CD4-positive, alpha-beta T cell (primary cell): ENCODE results near the gene PKP1. TPM values are rescaled to one million over a fixed set of nuclear protein-coding genes. Genes with fewer than 3 reads are reported as not detected.
A peak's percentile ranks its signal among the peaks of the same experiment; 100 is the strongest.

Source experiments
- ATAC-seq: fragments of 200-7000 bp; cut with Tn5 transposase; one replicate; pipeline ENCODE4 v1.10.0; 2022; ENCODE audit warnings: mild to moderate bottlenecking; ENCODE audit not compliant: poor library complexity
- CTCF ChIA-PET: fragments of 350-600 bp; sonication (Branson Sonifier 250); formaldehyde crosslinking; loops from one replicate; lab custom pipeline; 2021; ENCODE audit warnings: antibody characterized with exemption, inconsistent platforms; lab: Charles Lee
- POLR2A ChIA-PET: fragments of 350-600 bp; sonication (Branson Sonifier 250); formaldehyde crosslinking; loops from one replicate; lab custom pipeline; 2021; ENCODE audit warnings: antibody characterized with exemption, inconsistent platforms; lab: Charles Lee
- DNase-seq, 14 experiments: peaks; one replicate each; pipeline ENCODE4 v3.0.0-alpha.2; 2013 to 2020; ENCODE audit warnings: mixed read lengths in 2 of 14
- H3K27ac ChIP-seq, 2 donors: one replicate each; pipeline versions ENCODE4 v1.5.1 to v1.7.0; 2013; ENCODE audit warnings: low read length in 2 of 2, low read depth in 1 of 2, mild to moderate bottlenecking in 1 of 2
- H3K27me3 ChIP-seq, 2 experiments: 1 replicate in 1 of 2; 2 replicates in 1 of 2; pipeline versions ENCODE4 v1.6.1 to v1.7.0; 2013; ENCODE audit warnings: low read length in 2 of 2, control low read depth in 1 of 2, mild to moderate bottlenecking in 1 of 2, moderate library complexity in 1 of 2; ENCODE audit not compliant: insufficient read depth in 2 of 2, control insufficient read depth in 1 of 2
- H3K36me3 ChIP-seq: one replicate; pipeline ENCODE4 v1.6.1; 2013; ENCODE audit warnings: low read length, control low read depth; ENCODE audit not compliant: insufficient read depth
- H3K4me1 ChIP-seq: one replicate; pipeline ENCODE4 v1.6.1; 2013; ENCODE audit warnings: low read length, control low read depth; ENCODE audit not compliant: insufficient read depth
- H3K4me3 ChIP-seq: one replicate; pipeline ENCODE4 v1.5.1; 2013; ENCODE audit warnings: mild to moderate bottlenecking, low read length, moderate library complexity
- H3K9me3 ChIP-seq, 2 experiments: 1 replicate in 1 of 2; 2 replicates in 1 of 2; pipeline versions ENCODE4 v1.6.1 to v1.7.0; 2013; ENCODE audit warnings: low read length in 2 of 2, mild to moderate bottlenecking in 2 of 2, control low read depth in 1 of 2, moderate library complexity in 1 of 2; ENCODE audit not compliant: control insufficient read depth in 1 of 2, insufficient read depth in 1 of 2
- H3K27ac Mint-ChIP-seq: one replicate; pipeline ENCODE4 v1.8.0; 2020; ENCODE audit warnings: mixed read lengths
- H3K27me3 Mint-ChIP-seq: one replicate; pipeline ENCODE4 v1.8.0; 2021; ENCODE audit warnings: mixed read lengths
- H3K36me3 Mint-ChIP-seq: one replicate; pipeline ENCODE4 v1.8.0; 2021; ENCODE audit warnings: low read depth, mixed read lengths
- H3K4me1 Mint-ChIP-seq: one replicate; pipeline ENCODE4 v1.8.0; 2021; ENCODE audit warnings: low read depth, mixed read lengths
- H3K4me3 Mint-ChIP-seq: one replicate; pipeline ENCODE4 v1.8.0; 2020; ENCODE audit warnings: mild to moderate bottlenecking, mixed read lengths
- H3K9me3 Mint-ChIP-seq: one replicate; pipeline ENCODE4 v1.8.0; 2020; ENCODE audit warnings: mixed read lengths
- CTCF ChIP-seq: fragments of 200-600 bp; IDR thresholded peaks from one replicate; pipeline ENCODE4 v1.8.0; 2022; ENCODE audit warnings: antibody characterized with exemption, mild to moderate bottlenecking
- intact Hi-C, 2 experiments: fragments of 100-400 bp; cut with DNase I in 1 of 2; cut with micrococcal nuclease in 1 of 2; formaldehyde crosslinking; loops; one replicate each; pipeline versions ENCODE4 v1.15.1 to v1.9.0; 2023 to 2025; cut with DNase I, micrococcal nuclease
- total RNA-seq, 174 experiments: library from RNA in 2 of 174; stranded (reverse) in 2 of 174; gene quantifications; one replicate each; pipeline ENCODE4 v1.2.3 and lab custom pipeline; 2021 to 2026

The PKP1 gene
- total RNA-seq, 2 experiments from 2014 or later: not detected

- ATAC-seq (no peak), DNase-seq (no peak)
- Histone ChIP-seq H3K27ac (no peak overlapping the region), H3K4me1 (no peaks in the 10 kb centered on the region), H3K4me3 (no peak overlapping the region), H3K27me3 (no peaks in the 10 kb centered on the region), H3K36me3 (no peaks in the 10 kb centered on the region), H3K9me3 (no peaks in the 10 kb centered on the region)
- Mint-ChIP-seq H3K36me3 (no peaks in the 10 kb centered on the region), H3K4me3 (no peak overlapping the region), H3K27me3 (peaks cover 22% of the 10 kb centered on the region), H3K4me1 (no peaks in the 10 kb centered on the region), H3K9me3 (no peaks in the 10 kb centered on the region), H3K27ac (no peak overlapping the region)
- ChIA-PET POLR2A (no interaction called here), CTCF (no interaction called here)
- no peak for TF ChIP-seq CTCF
- intact Hi-C loops: no loop called here
Measured at GRCh38 chr1:201360486-201360885, 77.2 kb downstream of the PKP1 start.

GRCh38 chr1:201360901-201361651, 77.8 kb downstream of the PKP1 start:
- Histone ChIP-seq H3K4me1 (no peaks in the 10 kb centered on the region), H3K36me3 (no peaks in the 10 kb centered on the region), H3K27ac (no peak overlapping the region), H3K27me3 (peaks cover 0 to 1% of the 10 kb centered on the region in 2 experiments), H3K4me3 (no peak overlapping the region), H3K9me3 (no peaks in the 10 kb centered on the region)
- intact Hi-C loops: no loop called here
- no peak overlapping the region for H3K4me3 Mint-ChIP-seq
- no peaks in the 10 kb centered on the region for H3K4me1 Mint-ChIP-seq
- CTCF ChIA-PET: no interaction called here
- ATAC-seq (no peak), DNase-seq (no peak)
- no peak for TF ChIP-seq CTCF
- H3K9me3 Mint-ChIP-seq: no peaks in the 10 kb centered on the region
- no peak overlapping the region for H3K27ac Mint-ChIP-seq
- POLR2A ChIA-PET: no interaction called here
- H3K27me3 Mint-ChIP-seq: peaks cover 27% of the 10 kb centered on the region
- H3K36me3 Mint-ChIP-seq: no peaks in the 10 kb centered on the region

GRCh38 chr1:201361652-201362504, 78.6 kb downstream of the PKP1 start:
- Mint-ChIP-seq H3K9me3 (no peaks in the 10 kb centered on the region), H3K27ac (no peak overlapping the region), H3K4me3 (no peak overlapping the region), H3K36me3 (no peaks in the 10 kb centered on the region), H3K27me3 (peaks cover 27% of the 10 kb centered on the region), H3K4me1 (no peaks in the 10 kb centered on the region)
- Histone ChIP-seq H3K27ac (no peak overlapping the region), H3K27me3 (peaks cover 0 to 3% of the 10 kb centered on the region in 2 experiments), H3K4me1 (no peaks in the 10 kb centered on the region), H3K36me3 (no peaks in the 10 kb centered on the region), H3K9me3 (no peaks in the 10 kb centered on the region), H3K4me3 (no peak overlapping the region)
- TF ChIP-seq CTCF: peak; percentile 25
- ATAC-seq (no peak), DNase-seq (peak in 2 of 14 experiments; percentile 14 to 24)
- ChIA-PET POLR2A (no interaction called here), CTCF (no interaction called here)
- intact Hi-C loops: no loop called here
